Neural progenitor cell (in vitro differentiated cells): ENCODE data around the gene ZGPAT. TPM values are rescaled to one million over a fixed set of nuclear protein-coding genes. Genes with fewer than 3 reads are reported as not detected.

Experiments used
- DNase-seq: peaks from one replicate; pipeline ENCODE4 v3.0.0-alpha.2; 2016; ENCODE audit warnings: low spot score
- H2AFZ ChIP-seq: fragments of 200-600 bp; sonication (generic); replicated peaks from 2 replicates; pipeline ENCODE4 v1.6.1; 2016; ENCODE audit warnings: antibody characterized with exemption
- H3F3A ChIP-seq: fragments of 200-600 bp; sonication (generic); 2 replicates; pipeline ENCODE4 v1.6.1; 2016; ENCODE audit warnings: antibody characterized with exemption, low read depth
- H3K27ac ChIP-seq: fragments of 200-600 bp; sonication (generic); 2 replicates; pipeline ENCODE4 v1.5.1; 2016; ENCODE audit warnings: mild to moderate bottlenecking
- H3K27me3 ChIP-seq: fragments of 200-600 bp; sonication (generic); 2 replicates; pipeline ENCODE4 v1.6.1; 2016; ENCODE audit warnings: mild to moderate bottlenecking, moderate library complexity
- H3K36me3 ChIP-seq: fragments of 200-600 bp; sonication (generic); 2 replicates; pipeline ENCODE4 v1.5.1; 2016
- H3K4me1 ChIP-seq: fragments of 200-600 bp; sonication (generic); 2 replicates; pipeline ENCODE4 v1.6.1; 2016; ENCODE audit warnings: mixed run types
- H3K4me2 ChIP-seq: fragments of 200-600 bp; sonication (generic); 2 replicates; pipeline ENCODE4 v1.6.1; 2016
- H3K4me3 ChIP-seq: fragments of 200-600 bp; sonication (generic); 2 replicates; pipeline ENCODE4 v1.5.1; 2016
- H3K79me2 ChIP-seq: fragments of 200-600 bp; sonication (generic); 2 replicates; pipeline ENCODE4 v1.6.1; 2016; ENCODE audit warnings: low read depth
- H3K9ac ChIP-seq: fragments of 200-600 bp; sonication (generic); 2 replicates; pipeline ENCODE4 v1.6.1; 2016
- H3K9me3 ChIP-seq: fragments of 200-600 bp; sonication (generic); 2 replicates; pipeline ENCODE4 v1.5.1; 2016; ENCODE audit warnings: low read depth
- H4K20me1 ChIP-seq: fragments of 200-600 bp; sonication (generic); 2 replicates; pipeline ENCODE4 v1.6.1; 2016; ENCODE audit warnings: low read depth
- H3K27ac Mint-ChIP-seq: 3 replicates; pipeline ENCODE4 v1.8.0; 2021; ENCODE audit warnings: mixed read lengths
- H3K27me3 Mint-ChIP-seq: 2 replicates; pipeline ENCODE4 v1.8.0; 2022; ENCODE audit warnings: low read depth, mild to moderate bottlenecking, inconsistent platforms, moderate library complexity, mixed read lengths; ENCODE audit not compliant: insufficient read depth
- H3K36me3 Mint-ChIP-seq: 3 replicates; pipeline ENCODE4 v1.8.0; 2021; ENCODE audit warnings: mixed read lengths
- H3K4me1 Mint-ChIP-seq: 3 replicates; pipeline ENCODE4 v1.8.0; 2021; ENCODE audit warnings: mixed read lengths
- H3K4me3 Mint-ChIP-seq: 3 replicates; pipeline ENCODE4 v1.8.0; 2021; ENCODE audit warnings: mild to moderate bottlenecking, moderate library complexity, mixed read lengths
- H3K9me3 Mint-ChIP-seq: 3 replicates; pipeline ENCODE4 v1.8.0; 2020; ENCODE audit warnings: mixed read lengths
- EZH2 ChIP-seq: fragments of 200-600 bp; sonication (generic); IDR thresholded peaks from 2 replicates; pipeline ENCODE4 v1.6.1; 2017; ENCODE audit warnings: antibody characterized with exemption, mild to moderate bottlenecking, moderate library complexity
- EZH2phosphoT487 ChIP-seq: fragments of 200-600 bp; sonication (generic); IDR thresholded peaks from 2 replicates; pipeline ENCODE4 v1.6.1; 2017; ENCODE audit warnings: antibody characterized with exemption
- total RNA-seq: library from RNA; depleted of rRNA; stranded (reverse); fragments of >200 nt; gene quantifications from 2 replicates; pipeline ENCODE4 v1.2.3, GENCODE V29; 2015; ENCODE audit warnings: low replicate concordance
- TF ChIP-seq, protein P1 (sequence below): fragments of 200-600 bp; sonication (generic); IDR thresholded peaks from 2 replicates; pipeline ENCODE4 v1.5.1; 2017; ENCODE audit warnings: antibody characterized with exemption, mild to moderate bottlenecking

Gene ZGPAT
- total RNA-seq, 1 donor from 2014 or later, result 8.2 TPM

DNA sequence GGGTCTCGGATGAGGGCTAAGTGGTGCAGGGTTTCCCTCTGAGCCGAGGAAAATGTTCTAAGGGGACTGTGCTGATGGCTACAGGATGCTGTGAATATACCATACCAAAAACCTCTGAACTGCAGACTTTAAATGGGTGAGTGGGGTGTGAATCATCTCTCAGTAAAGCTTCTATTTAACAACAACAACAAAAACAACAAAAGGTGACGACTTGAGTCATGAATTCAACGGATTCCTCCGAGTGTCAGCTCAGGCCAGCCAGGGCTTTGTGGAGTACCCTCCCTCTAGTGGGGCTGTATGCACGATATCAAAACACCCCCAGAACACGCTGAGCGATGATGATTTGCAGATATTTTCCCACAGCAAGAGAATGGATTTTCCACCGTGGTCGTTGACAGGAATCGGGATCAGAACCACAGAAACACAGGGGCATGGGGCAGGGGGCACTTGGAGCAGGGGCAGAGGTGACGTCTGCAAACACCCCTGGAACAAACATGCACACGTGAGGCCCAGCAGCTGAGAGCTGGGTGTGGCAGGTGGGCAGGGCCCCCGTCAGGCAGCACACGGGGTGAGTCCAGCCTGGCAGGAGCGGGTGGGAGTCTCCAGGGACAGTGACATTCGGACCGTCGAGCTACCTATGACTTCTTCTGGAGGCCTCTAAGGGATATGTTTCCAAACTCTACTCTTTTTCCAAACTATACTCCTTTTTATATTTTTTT, 70.4 kb downstream of the ZGPAT start:
- no peak overlapping the region for H3K27ac Mint-ChIP-seq

DNA sequence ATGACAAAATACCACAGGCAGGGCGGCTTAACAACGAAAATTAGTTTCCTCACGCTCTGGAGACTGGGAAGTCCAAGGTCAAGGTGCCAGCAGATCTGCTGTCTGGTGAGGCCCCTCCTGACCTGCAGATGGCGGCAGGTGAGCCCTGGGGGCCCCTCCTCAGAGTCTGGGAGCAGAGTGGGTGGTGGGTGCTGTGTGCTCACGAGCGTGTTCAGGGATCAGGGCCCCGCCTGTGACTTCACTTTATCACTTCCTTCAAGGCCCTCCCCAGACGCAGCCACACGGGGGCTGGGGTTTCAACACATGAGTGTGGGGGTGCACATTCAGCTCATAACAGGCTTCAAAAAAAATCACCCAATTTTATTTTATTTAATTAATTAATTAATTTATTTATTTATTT, 71.0 kb downstream of the ZGPAT start:
- no peak overlapping the region for H2AFZ ChIP-seq
- Mint-ChIP-seq H3K9me3 (no peaks in the 10 kb centered on the region), H3K36me3 (peaks cover 6% of the 10 kb centered on the region), H3K4me1 (peaks cover 15% of the 10 kb centered on the region), H3K27ac (no peak overlapping the region), H3K4me3 (no peak overlapping the region), H3K27me3 (peaks cover 6% of the 10 kb centered on the region)
- no peak for DNase-seq
- H3K4me3 ChIP-seq, result no peak overlapping the region
- H3K27me3 ChIP-seq, result no peaks in the 10 kb centered on the region
- H3K27ac ChIP-seq, result no peak overlapping the region
- H3K36me3 ChIP-seq, result no peaks in the 10 kb centered on the region
- H3K79me2 ChIP-seq, result peaks cover 8% of the 10 kb centered on the region
- no peak for TF ChIP-seq EZH2phosphoT487
- no peak for TF ChIP-seq EZH2
- TF ChIP-seq, protein P1, sequence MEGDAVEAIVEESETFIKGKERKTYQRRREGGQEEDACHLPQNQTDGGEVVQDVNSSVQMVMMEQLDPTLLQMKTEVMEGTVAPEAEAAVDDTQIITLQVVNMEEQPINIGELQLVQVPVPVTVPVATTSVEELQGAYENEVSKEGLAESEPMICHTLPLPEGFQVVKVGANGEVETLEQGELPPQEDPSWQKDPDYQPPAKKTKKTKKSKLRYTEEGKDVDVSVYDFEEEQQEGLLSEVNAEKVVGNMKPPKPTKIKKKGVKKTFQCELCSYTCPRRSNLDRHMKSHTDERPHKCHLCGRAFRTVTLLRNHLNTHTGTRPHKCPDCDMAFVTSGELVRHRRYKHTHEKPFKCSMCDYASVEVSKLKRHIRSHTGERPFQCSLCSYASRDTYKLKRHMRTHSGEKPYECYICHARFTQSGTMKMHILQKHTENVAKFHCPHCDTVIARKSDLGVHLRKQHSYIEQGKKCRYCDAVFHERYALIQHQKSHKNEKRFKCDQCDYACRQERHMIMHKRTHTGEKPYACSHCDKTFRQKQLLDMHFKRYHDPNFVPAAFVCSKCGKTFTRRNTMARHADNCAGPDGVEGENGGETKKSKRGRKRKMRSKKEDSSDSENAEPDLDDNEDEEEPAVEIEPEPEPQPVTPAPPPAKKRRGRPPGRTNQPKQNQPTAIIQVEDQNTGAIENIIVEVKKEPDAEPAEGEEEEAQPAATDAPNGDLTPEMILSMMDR, result no peak
- peaks cover 4% of the 10 kb centered on the region for H4K20me1 ChIP-seq
- peaks cover 15% of the 10 kb centered on the region for H3F3A ChIP-seq
- H3K9ac ChIP-seq, result no peak overlapping the region
- H3K4me1 ChIP-seq, result peaks cover 6% of the 10 kb centered on the region
- H3K9me3 ChIP-seq, result no peaks in the 10 kb centered on the region
- H3K4me2 ChIP-seq, result no peak overlapping the region

More for the DNA sequence above, 70.4 kb downstream of the ZGPAT start:
- Histone ChIP-seq H3K27me3 (no peaks in the 10 kb centered on the region), H3K9me3 (no peaks in the 10 kb centered on the region), H2AFZ (no peak overlapping the region), H3K36me3 (no peaks in the 10 kb centered on the region), H3K9ac (no peak overlapping the region), H3K4me3 (no peak overlapping the region), H3K4me1 (peaks cover 6% of the 10 kb centered on the region), H3K4me2 (no peak overlapping the region), H4K20me1 (peaks cover 4% of the 10 kb centered on the region), H3K27ac (no peak overlapping the region), H3K79me2 (peaks cover 8% of the 10 kb centered on the region), H3F3A (peaks cover 15% of the 10 kb centered on the region)
- TF ChIP-seq EZH2phosphoT487 (no peak), EZH2 (no peak)
- TF ChIP-seq, protein P1, result no peak
- Mint-ChIP-seq H3K4me3 (no peak overlapping the region), H3K36me3 (peaks cover 6% of the 10 kb centered on the region), H3K27me3 (peaks cover 6% of the 10 kb centered on the region), H3K4me1 (peaks cover 15% of the 10 kb centered on the region), H3K9me3 (no peaks in the 10 kb centered on the region)
- no peak for DNase-seq

DNA sequence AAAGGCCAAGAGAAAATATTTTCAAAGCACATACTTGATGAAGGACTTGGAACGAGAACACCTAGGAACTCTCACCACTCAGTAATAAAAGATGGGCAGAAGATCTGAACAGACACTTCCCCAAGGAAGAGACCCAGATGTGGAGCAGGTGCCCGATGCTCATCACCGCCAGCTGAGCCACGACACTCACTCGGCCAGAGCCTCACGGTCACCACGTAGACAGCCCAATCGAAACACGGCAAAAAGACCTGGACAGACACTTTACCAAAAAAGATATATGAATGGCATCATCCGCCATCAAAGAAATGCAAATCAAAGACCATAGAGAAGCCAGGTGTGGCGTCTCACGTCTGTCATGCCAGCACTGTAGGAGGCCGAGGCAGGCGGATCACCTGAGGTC, 73.3 kb downstream of the ZGPAT start:
- Mint-ChIP-seq H3K9me3 (no peaks in the 10 kb centered on the region), H3K36me3 (peaks cover 6% of the 10 kb centered on the region), H3K27ac (no peak overlapping the region), H3K27me3 (peaks cover 6% of the 10 kb centered on the region), H3K4me3 (no peak overlapping the region), H3K4me1 (peaks cover 20% of the 10 kb centered on the region)
- Histone ChIP-seq H3K27me3 (no peaks in the 10 kb centered on the region), H3K79me2 (peaks cover 8% of the 10 kb centered on the region), H3K27ac (no peak overlapping the region), H2AFZ (no peak overlapping the region), H3K36me3 (no peaks in the 10 kb centered on the region), H3K4me2 (no peak overlapping the region), H3K9ac (no peak overlapping the region), H3K4me3 (no peak overlapping the region), H3K4me1 (peaks cover 8% of the 10 kb centered on the region), H3K9me3 (no peaks in the 10 kb centered on the region), H4K20me1 (peaks cover 4% of the 10 kb centered on the region), H3F3A (peaks cover 10% of the 10 kb centered on the region)
- TF ChIP-seq, protein P1, result no peak
- TF ChIP-seq EZH2 (no peak), EZH2phosphoT487 (no peak)
- no peak for DNase-seq
